GM03348 (cell line): Measurements from ENCODE around the gene POU2AF1.

ENCODE experiments used
- DNase-seq: peaks from one replicate; pipeline ENCODE4 v3.0.0; 2012; ENCODE audit warnings: low spot score

POU2AF1 gene, protein sequence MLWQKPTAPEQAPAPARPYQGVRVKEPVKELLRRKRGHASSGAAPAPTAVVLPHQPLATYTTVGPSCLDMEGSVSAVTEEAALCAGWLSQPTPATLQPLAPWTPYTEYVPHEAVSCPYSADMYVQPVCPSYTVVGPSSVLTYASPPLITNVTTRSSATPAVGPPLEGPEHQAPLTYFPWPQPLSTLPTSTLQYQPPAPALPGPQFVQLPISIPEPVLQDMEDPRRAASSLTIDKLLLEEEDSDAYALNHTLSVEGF

DNA sequence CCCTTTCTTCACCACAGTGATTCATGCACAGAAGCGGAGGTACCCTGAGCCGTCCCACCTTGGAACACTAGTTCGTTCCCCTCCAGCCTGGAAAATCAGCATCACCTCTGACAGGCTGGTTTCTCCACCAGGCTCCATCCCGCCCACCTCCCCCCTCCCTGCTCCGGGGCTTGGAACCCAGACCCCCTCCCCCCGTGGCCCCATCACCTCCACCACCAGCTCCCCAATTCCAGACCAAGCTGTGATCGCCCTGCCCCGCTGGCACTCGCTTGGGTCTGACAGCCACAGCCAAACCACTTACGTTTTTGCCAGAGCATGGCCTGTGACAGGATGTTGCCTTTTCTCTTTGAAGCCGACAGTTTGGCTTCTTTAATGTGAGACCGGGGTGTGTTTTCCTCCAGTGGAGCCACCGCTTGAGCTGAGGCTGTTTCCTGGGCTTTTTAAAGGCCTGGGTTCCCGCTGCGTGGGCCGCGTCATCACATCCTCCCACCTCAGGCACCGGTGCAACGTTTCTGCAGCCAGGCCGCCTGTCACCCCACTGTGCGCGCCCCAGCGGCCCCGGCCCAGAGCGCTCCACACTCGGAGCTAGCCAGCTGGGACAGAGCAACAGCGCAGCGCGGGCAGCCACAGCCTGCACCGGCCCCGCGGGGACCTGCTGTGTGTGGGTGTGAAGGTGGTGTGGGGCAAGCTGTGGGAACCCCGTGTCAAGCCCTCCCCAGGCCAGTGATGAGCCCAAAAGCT lies at the start of gene POU2AF1:
TSS of gene POU2AF1 (minus strand) at position 415 of the 741 bp plus-strand sequence. CDS start at position 317, 98 bp downstream.
- DNase-seq: peak; percentile 60

GRCh38 chr11:111428113-111428876 lies 49.2 kb upstream of the POU2AF1 start:
- no peak for DNase-seq

- DNase-seq: no peak
Measured at GRCh38 chr11:111427471-111427912, 48.4 kb upstream of the POU2AF1 start.

DNA sequence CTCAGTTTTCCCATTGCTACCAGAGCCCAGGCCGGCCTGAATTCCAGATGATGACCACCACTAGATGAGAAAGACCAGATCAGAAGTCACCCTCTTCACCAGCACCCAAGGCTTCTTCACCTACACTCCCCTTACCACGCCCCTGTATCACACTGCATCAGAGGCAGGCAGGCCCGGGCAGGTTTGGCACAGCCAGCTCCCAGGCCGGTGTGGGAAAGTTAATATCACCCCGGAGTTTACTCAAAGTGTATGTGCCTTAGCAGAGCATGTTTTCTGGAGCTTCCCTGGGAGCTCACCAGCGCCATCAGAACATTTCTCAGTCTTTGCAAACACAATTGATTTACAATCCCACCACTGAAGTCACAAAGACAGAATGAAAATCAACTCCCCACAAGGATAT lies 47.5 kb upstream of the POU2AF1 start:
- DNase-seq: no peak

GRCh38 chr11:111423250-111423615 lies 44.2 kb upstream of the POU2AF1 start:
- no peak for DNase-seq

DNA sequence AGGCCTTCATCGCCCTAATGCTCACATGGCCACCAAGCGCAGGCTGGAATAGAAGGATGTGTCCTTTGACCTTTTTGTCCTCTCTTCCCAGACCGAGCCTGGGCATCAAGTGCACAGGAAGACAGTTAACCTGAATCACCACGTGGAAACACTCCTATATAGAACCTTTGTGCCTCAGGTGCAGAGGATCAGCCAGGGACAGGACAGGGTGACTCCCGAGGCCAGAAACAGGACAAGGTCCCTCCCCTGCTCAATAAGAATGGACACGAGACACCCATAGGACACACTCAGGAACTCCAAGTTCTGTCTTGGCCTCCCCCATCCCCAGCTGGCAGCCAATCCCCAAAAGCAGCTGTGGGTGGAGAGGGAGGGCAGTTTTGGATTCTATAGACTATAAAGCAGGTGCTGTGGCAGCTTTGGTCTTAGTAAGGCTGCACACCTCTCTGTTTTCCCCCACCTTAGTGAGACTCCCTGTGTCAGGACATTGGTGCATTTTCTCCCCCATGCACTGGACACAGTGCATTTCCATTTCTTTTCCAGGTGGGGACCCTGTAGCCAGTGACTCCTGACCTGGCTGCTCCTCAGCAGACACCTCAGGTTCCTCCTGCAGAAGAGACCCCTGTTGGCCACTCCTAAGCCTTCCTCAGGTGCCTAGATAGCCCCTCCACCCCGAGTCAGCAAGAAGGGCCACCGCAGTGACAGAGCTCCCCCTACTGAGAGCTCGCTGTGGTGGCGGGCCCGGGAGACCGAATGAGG lies 43.6 kb upstream of the POU2AF1 start:
- DNase-seq: peak; percentile 56

GRCh38 chr11:111421251-111421650 lies 42.2 kb upstream of the POU2AF1 start:
- no peak for DNase-seq

- no peak for DNase-seq
Measured at GRCh38 chr11:111419641-111420327, 40.7 kb upstream of the POU2AF1 start.

- DNase-seq: no peak
Measured at GRCh38 chr11:111419181-111419580, 40.1 kb upstream of the POU2AF1 start.

GRCh38 chr11:111418436-111418787 lies 39.3 kb upstream of the POU2AF1 start:
- DNase-seq: no peak

DNA sequence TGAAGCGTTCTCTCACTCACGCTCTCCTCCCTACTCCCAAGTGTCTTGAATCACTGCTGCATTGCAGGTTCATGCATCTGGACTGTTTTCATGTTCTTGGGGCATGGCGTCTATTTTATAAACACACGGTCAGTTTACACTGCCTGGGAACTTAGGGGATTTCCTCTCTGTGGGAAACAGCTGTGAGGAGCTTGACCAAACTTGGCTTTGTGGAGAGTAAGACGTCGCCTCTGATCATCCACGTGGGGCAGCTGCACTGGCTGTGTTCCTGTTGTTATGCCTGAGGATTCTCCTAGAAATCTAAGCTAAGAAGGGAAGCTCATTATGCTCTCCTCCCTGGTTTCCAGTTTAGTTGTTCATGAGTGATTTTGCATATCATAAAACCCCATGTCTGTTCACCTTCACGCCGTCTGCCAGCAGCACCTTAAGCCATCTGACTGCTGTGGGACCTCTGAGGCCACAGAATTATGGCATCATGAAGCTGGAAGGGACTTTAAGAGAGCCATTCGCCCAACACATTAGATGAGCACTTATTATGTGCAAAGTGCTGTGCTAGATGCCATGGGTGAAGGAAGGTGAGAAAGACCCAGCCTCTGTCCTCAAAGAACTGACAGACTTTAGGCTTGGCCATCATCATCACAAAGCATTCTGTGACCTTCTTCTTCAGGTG lies 38.8 kb upstream of the POU2AF1 start:
- peak; percentile 18 for DNase-seq

DNA sequence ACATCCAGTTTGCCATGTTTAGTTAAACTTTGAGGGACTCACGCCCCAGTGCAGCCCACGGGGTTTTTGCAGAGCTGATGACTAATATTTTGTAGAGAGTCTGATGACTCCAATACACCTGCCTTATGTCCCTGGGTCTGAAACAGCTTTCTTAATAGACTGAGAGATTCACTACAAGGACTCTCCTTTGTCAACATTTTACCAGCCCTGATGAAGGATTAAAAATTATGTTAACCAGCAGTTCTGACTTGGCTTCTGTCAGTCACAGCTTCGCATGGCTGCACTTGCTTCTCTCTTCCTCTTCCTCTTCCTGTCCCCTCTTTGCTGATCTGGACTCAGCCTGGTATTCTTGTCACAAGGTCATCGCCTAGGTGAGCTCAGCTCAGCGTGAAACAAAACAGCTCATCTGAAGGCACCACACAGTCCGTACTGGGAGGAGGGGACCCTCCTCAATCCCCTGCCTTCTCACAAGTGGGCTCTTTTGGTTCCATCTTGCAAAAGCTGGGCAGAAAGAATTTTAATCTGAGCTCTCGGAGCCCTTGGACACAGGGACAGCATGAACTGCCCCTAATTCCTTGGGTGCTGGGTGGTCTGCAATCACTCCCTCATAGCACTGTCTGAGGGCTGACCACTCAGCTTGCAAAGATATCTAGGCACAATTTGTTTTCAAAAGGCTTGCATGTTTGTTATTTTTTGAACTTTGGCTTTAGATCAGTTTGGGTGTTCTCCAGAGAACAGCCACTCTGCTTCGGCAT lies 38.1 kb upstream of the POU2AF1 start:
- no peak for DNase-seq

- no peak for DNase-seq
Measured at GRCh38 chr11:111416231-111416960, 37.3 kb upstream of the POU2AF1 start.

- no peak for DNase-seq
Measured at GRCh38 chr11:111414936-111415335, 35.9 kb upstream of the POU2AF1 start.

DNA sequence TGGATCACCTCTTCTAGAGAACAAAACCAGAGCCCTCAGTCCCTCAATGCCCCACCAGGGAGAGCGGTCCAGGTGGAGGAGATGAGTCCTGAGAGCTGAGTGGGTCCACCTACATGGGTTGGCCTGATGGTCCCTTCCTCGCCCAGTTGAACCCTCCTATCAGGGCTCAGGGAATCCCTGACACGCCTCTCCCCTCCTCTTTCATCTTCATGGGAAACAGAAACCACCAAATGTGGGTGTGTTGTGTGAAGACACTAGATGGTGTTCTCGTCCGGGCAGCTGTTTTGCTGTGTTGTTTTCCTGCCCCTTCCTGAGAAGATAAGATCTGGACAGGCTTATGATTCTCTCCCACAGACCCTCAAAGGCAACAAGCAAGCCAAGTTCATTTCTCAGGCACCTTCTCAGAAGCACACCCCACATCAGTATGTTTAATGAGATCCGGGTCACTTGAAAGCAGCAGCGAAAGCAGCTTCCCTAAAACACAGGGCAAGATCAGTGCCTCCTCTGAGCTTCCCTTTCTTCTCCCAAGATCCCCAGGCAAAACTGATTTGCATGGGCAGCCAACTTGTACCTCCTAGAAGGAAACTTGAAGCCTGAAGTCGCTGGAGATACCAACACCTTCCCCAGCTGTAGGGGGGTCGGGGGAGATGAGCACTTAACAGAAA lies 35.3 kb upstream of the POU2AF1 start:
- no peak for DNase-seq

DNA sequence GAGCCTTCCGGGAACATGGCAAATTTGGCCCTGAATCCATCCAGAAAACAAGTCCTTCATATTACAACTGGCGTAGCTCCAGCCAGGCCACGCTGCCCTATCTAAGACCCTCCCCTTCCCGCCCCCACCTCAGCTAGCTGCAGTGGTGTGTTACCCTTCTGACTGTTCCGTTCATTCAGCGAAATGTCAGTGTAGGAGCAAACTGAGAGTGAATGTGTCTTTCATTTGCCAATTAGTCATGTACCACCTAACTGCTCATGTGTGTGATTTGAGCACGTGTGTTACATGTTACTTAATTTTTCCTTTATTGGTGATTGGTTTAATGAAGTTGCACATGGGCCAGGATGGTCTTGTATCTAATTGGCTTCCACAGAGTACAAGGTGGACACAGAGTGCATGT lies 34.8 kb upstream of the POU2AF1 start:
- DNase-seq: no peak

DNA sequence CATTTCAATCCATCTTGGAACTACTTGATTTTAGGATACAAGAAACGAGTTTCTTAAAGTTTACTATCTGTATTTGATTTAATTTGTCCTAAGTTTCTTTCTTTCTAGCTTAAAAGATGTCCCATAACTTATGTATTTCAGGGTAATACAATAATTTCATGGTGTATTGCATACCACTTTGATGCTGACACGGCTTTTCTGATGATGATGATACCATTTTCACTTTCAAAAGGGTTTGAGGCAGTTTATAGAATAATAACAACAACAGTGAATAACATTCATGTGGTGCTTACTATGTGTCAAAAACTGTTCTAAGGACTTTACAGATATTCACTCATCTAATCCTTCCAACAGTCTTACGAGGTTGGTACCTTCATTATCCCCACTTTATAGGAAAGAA lies 33.2 kb upstream of the POU2AF1 start:
- no peak for DNase-seq

- DNase-seq: no peak
Measured at GRCh38 chr11:111411456-111411855, 32.4 kb upstream of the POU2AF1 start.

DNA sequence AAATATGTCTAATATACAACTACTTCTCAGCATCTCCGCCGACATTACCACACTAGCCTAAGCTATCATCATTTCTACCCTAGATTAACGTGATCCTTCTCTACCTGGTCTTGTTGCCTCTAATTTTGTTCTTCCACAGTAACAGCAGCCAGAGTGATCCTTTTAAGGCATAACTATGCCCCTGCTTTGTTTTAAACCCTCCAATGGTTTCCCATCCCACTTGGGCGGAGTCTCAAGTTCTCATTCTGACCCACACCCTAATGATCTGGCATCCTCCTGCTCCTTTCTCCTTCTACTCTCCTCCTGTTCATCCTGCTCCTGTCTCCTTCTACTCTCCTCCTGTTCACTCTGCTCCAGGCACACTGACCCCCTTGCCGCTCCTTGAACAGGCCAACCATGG lies 31.9 kb upstream of the POU2AF1 start:
- DNase-seq: no peak
